Spleen (tissue), 7 donors: ENCODE results near the gene NTSR1.
"Not testable (repeated sequence)": the region's sequence is repeated elsewhere in the genome, so short reads cannot be mapped to it uniquely, and the experiment has no call there.

ENCODE experiments used
- CTCF ChIP-seq, 11 experiments: fragments of 200-600 bp in 7 of 11; fragments of 450-650 bp in 4 of 11; sonication (generic) in 4 of 11; IDR thresholded peaks in 8 of 11; conservative IDR thresholded peaks in 3 of 11; 1 replicate in 7 of 11; 2 replicates in 4 of 11; pipeline versions ENCODE4 v1.4.0 to v1.8.0; 2016 to 2021; ENCODE audit warnings: antibody characterized with exemption in 11 of 11, inconsistent platforms in 4 of 11, mild to moderate bottlenecking in 1 of 11
- POLR2A ChIP-seq, 3 donors: fragments of 450-650 bp; IDR thresholded peaks; one replicate each; pipeline ENCODE4 v1.5.1; 2017; ENCODE audit warnings: antibody characterized with exemption in 3 of 3, mild to moderate bottlenecking in 1 of 3
- donor health status: DM: no; HTN: no; CAD: no; lungs with moderate emphysema.
- donor health status: DM: no; HTN: no; CAD: no.
- donor health status: DM: no; HTN: no; CAD: no.

- TF ChIP-seq CTCF (IDR thresholded peaks at IDR 0.05 in 8 of 11, conservative IDR thresholded peaks at IDR 0.05 in 3 of 11); POLR2A (IDR thresholded peaks at IDR 0.05): not testable (repeated sequence)
Measured at GRCh38 chr20:62683660-62684322, 24.8 kb upstream of the NTSR1 start.
